ENCODE measurements around the gene AUTS2. TPM values are rescaled to one million over a fixed set of nuclear protein-coding genes. Genes with fewer than 3 reads are reported as not detected.

The AUTS2 gene
- total and polyA plus RNA-seq, 5 donors, result 7.0 to 15.4 (median 10.6) TPM

GRCh38 chr7:69692611-69693010 lies 94.3 kb downstream of the AUTS2 start:
- Histone ChIP-seq H3K27ac (ENCODE audit: low read length) (no peak overlapping the region), H3K4me3 (ENCODE audit: low read length) (no peak overlapping the region), H3K9me3 (ENCODE audit: control insufficient read depth, low read length) (no peaks in the 10 kb centered on the region), H3K4me1 (ENCODE audit: control insufficient read depth, insufficient read depth, low read length) (peaks cover 2% of the 10 kb centered on the region), H3K27me3 (ENCODE audit: control insufficient read depth, insufficient read depth) (no peaks in the 10 kb centered on the region)
- 93% methylated on average over 3 of the region's 3 CpGs for WGBS
- intact Hi-C loops (cut with DNase I), result no loop called here
- ATAC-seq (no peak), DNase-seq (no peak)

GRCh38 chr7:69693042-69693441 lies 94.8 kb downstream of the AUTS2 start:
- no peak overlapping the region for H3K4me3 ChIP-seq (ENCODE audit: low read length)
- no peaks in the 10 kb centered on the region for H3K9me3 ChIP-seq (ENCODE audit: control insufficient read depth, low read length)
- H3K4me1 ChIP-seq (ENCODE audit: control insufficient read depth, insufficient read depth, low read length), result peaks cover 2% of the 10 kb centered on the region
- DNase-seq (no peak), ATAC-seq (peak in 1 of 2 donors; percentile 51)
- 70% methylated on average over 1 of the region's 1 CpG for WGBS
- intact Hi-C loops (cut with DNase I), result no loop called here
- no peak overlapping the region for H3K27ac ChIP-seq (ENCODE audit: low read length)
- H3K27me3 ChIP-seq (ENCODE audit: control insufficient read depth, insufficient read depth), result no peaks in the 10 kb centered on the region

- Histone ChIP-seq H3K27me3 (ENCODE audit: control insufficient read depth, insufficient read depth) (no peaks in the 10 kb centered on the region), H3K9me3 (ENCODE audit: control insufficient read depth, low read length) (no peaks in the 10 kb centered on the region), H3K4me1 (ENCODE audit: control insufficient read depth, insufficient read depth, low read length) (peaks cover 2% of the 10 kb centered on the region), H3K4me3 (ENCODE audit: low read length) (no peak overlapping the region), H3K27ac (ENCODE audit: low read length) (no peak overlapping the region)
- DNase-seq (no peak), ATAC-seq (no peak)
- intact Hi-C loops (cut with DNase I), result no loop called here
- 66% methylated on average over 7 of the region's 7 CpGs for WGBS
Observed at GRCh38 chr7:69696054-69696591, 97.8 kb downstream of the AUTS2 start.

GRCh38 chr7:69696686-69697685 lies 98.7 kb downstream of the AUTS2 start:
- WGBS, result 76% methylated on average over 5 of the region's 5 CpGs
- no peaks in the 10 kb centered on the region for H3K9me3 ChIP-seq (ENCODE audit: control insufficient read depth, low read length)
- no peaks in the 10 kb centered on the region for H3K27me3 ChIP-seq (ENCODE audit: control insufficient read depth, insufficient read depth)
- H3K4me3 ChIP-seq (ENCODE audit: low read length), result no peak overlapping the region
- intact Hi-C loops (cut with DNase I), result no loop called here
- DNase-seq, result no peak
- no peak for ATAC-seq
- no peak overlapping the region for H3K27ac ChIP-seq (ENCODE audit: low read length)
- peaks cover 2% of the 10 kb centered on the region for H3K4me1 ChIP-seq (ENCODE audit: control insufficient read depth, insufficient read depth, low read length)

- intact Hi-C loops (cut with DNase I), result no loop called here
Observed at GRCh38 chr7:69698109-69698825, 100.0 kb downstream of the AUTS2 start.

GRCh38 chr7:69699931-69700330 lies 101.7 kb downstream of the AUTS2 start:
- WGBS, result 86% methylated on average over 2 of the region's 2 CpGs
- no peak overlapping the region for H3K4me3 ChIP-seq (ENCODE audit: low read length)
- no peaks in the 10 kb centered on the region for H3K9me3 ChIP-seq (ENCODE audit: control insufficient read depth, low read length)
- ATAC-seq, result no peak
- intact Hi-C loops (cut with DNase I), result no loop called here
- no peak overlapping the region for H3K27ac ChIP-seq (ENCODE audit: low read length)
- peaks cover 2% of the 10 kb centered on the region for H3K4me1 ChIP-seq (ENCODE audit: control insufficient read depth, insufficient read depth, low read length)
- no peaks in the 10 kb centered on the region for H3K27me3 ChIP-seq (ENCODE audit: control insufficient read depth, insufficient read depth)
- no peak for DNase-seq

More at GRCh38 chr7:69698109-69698825, 100.0 kb downstream of the AUTS2 start:
- peaks cover 2% of the 10 kb centered on the region for H3K4me1 ChIP-seq (ENCODE audit: control insufficient read depth, insufficient read depth, low read length)
- no peaks in the 10 kb centered on the region for H3K27me3 ChIP-seq (ENCODE audit: control insufficient read depth, insufficient read depth)
- 90% methylated on average over 5 of the region's 5 CpGs for WGBS
- ATAC-seq (no peak), DNase-seq (no peak)
- no peaks in the 10 kb centered on the region for H3K9me3 ChIP-seq (ENCODE audit: control insufficient read depth, low read length)
- H3K4me3 ChIP-seq (ENCODE audit: low read length), result no peak overlapping the region
- H3K27ac ChIP-seq (ENCODE audit: low read length), result no peak overlapping the region

- no peaks in the 10 kb centered on the region for H3K27me3 ChIP-seq (ENCODE audit: control insufficient read depth, insufficient read depth)
- H3K4me1 ChIP-seq (ENCODE audit: control insufficient read depth, insufficient read depth, low read length), result peaks cover 2% of the 10 kb centered on the region
- ATAC-seq, result no peak
- no peak overlapping the region for H3K27ac ChIP-seq (ENCODE audit: low read length)
- DNase-seq, result no peak
- WGBS, result 79% methylated on average over 3 of the region's 3 CpGs
- no peaks in the 10 kb centered on the region for H3K9me3 ChIP-seq (ENCODE audit: control insufficient read depth, low read length)
- no peak overlapping the region for H3K4me3 ChIP-seq (ENCODE audit: low read length)
- intact Hi-C loops (cut with DNase I), result no loop called here
Observed at GRCh38 chr7:69700331-69700730, 102.1 kb downstream of the AUTS2 start.

- Histone ChIP-seq H3K9me3 (ENCODE audit: control insufficient read depth, low read length) (no peaks in the 10 kb centered on the region), H3K4me1 (ENCODE audit: control insufficient read depth, insufficient read depth, low read length) (peaks cover 2% of the 10 kb centered on the region), H3K27me3 (ENCODE audit: control insufficient read depth, insufficient read depth) (no peaks in the 10 kb centered on the region), H3K27ac (ENCODE audit: low read length) (no peak overlapping the region), H3K4me3 (ENCODE audit: low read length) (no peak overlapping the region)
- DNase-seq (no peak), ATAC-seq (no peak)
- 92% methylated on average over 5 of the region's 5 CpGs for WGBS
- intact Hi-C loops (cut with DNase I), result no loop called here
Observed at GRCh38 chr7:69701288-69701687, 103.0 kb downstream of the AUTS2 start.

- no peak overlapping the region for H3K27ac ChIP-seq (ENCODE audit: low read length)
- no peaks in the 10 kb centered on the region for H3K9me3 ChIP-seq (ENCODE audit: control insufficient read depth, low read length)
- DNase-seq, result no peak
- intact Hi-C loops (cut with DNase I), result no loop called here
- 96% methylated on average over 1 of the region's 1 CpG for WGBS
- no peaks in the 10 kb centered on the region for H3K4me1 ChIP-seq (ENCODE audit: control insufficient read depth, insufficient read depth, low read length)
- H3K4me3 ChIP-seq (ENCODE audit: low read length), result no peak overlapping the region
- no peak for ATAC-seq
- H3K27me3 ChIP-seq (ENCODE audit: control insufficient read depth, insufficient read depth), result no peaks in the 10 kb centered on the region
Observed at GRCh38 chr7:69702357-69702756, 104.1 kb downstream of the AUTS2 start.

GRCh38 chr7:69703099-69703498 lies 104.8 kb downstream of the AUTS2 start:
- H3K27ac ChIP-seq (ENCODE audit: low read length), result no peak overlapping the region
- ATAC-seq (peak in 1 of 2 donors; percentile 43), DNase-seq (no peak)
- intact Hi-C loops (cut with DNase I), result no loop called here
- 36% methylated on average over 2 of the region's 2 CpGs for WGBS
- no peak overlapping the region for H3K4me3 ChIP-seq (ENCODE audit: low read length)
- H3K27me3 ChIP-seq (ENCODE audit: control insufficient read depth, insufficient read depth), result no peaks in the 10 kb centered on the region
- H3K9me3 ChIP-seq (ENCODE audit: control insufficient read depth, low read length), result no peaks in the 10 kb centered on the region
- no peaks in the 10 kb centered on the region for H3K4me1 ChIP-seq (ENCODE audit: control insufficient read depth, insufficient read depth, low read length)

GRCh38 chr7:69706070-69706469 lies 107.8 kb downstream of the AUTS2 start:
- peaks cover 6% of the 10 kb centered on the region for H3K4me1 ChIP-seq (ENCODE audit: control insufficient read depth, insufficient read depth, low read length)
- H3K9me3 ChIP-seq (ENCODE audit: control insufficient read depth, low read length), result no peaks in the 10 kb centered on the region
- DNase-seq, result no peak
- no peak overlapping the region for H3K4me3 ChIP-seq (ENCODE audit: low read length)
- no peaks in the 10 kb centered on the region for H3K27me3 ChIP-seq (ENCODE audit: control insufficient read depth, insufficient read depth)
- peak; percentile 70 for ATAC-seq
- 49% methylated on average over 2 of the region's 2 CpGs for WGBS
- intact Hi-C loops (cut with DNase I), result no loop called here
- no peak overlapping the region for H3K27ac ChIP-seq (ENCODE audit: low read length)

Measured in right cardiac atrium (tissue), 5 donors.